DOHH2 (cell line): ENCODE data around the gene XRCC4.

Experiments used
- H3F3A ChIP-seq: fragments of 200-600 bp; sonication (generic), shearing (Covaris generic); 2 replicates; pipeline ENCODE4 v1.6.0; 2016; ENCODE audit warnings: antibody characterized with exemption, mild to moderate bottlenecking; ENCODE audit not compliant: control insufficient read depth, insufficient read depth
- H3K27ac ChIP-seq: fragments of 200-600 bp; sonication (generic); 2 replicates; pipeline ENCODE4 v1.5.1; 2014; ENCODE audit warnings: low read depth, mild to moderate bottlenecking, low read length, moderate library complexity
- H3K27me3 ChIP-seq: fragments of 200-600 bp; sonication (generic); 2 replicates; pipeline ENCODE4 v1.6.1; 2014; ENCODE audit warnings: mild to moderate bottlenecking, low read length, mixed read lengths; ENCODE audit not compliant: control insufficient read depth
- H3K36me3 ChIP-seq: fragments of 200-600 bp; sonication (generic); 2 replicates; pipeline ENCODE4 v1.6.1; 2014; ENCODE audit warnings: mild to moderate bottlenecking, low read length, moderate library complexity, mixed read lengths; ENCODE audit not compliant: control insufficient read depth
- H3K4me1 ChIP-seq: fragments of 200-600 bp; sonication (generic); 2 replicates; pipeline ENCODE4 v1.6.1; 2014; ENCODE audit warnings: mild to moderate bottlenecking, low read length, mixed read lengths; ENCODE audit not compliant: control insufficient read depth
- H3K4me2 ChIP-seq: fragments of 200-600 bp; sonication (generic); 2 replicates; pipeline ENCODE4 v1.6.0; 2014; ENCODE audit warnings: mild to moderate bottlenecking, low read length, moderate library complexity
- H3K4me3 ChIP-seq: fragments of 200-600 bp; sonication (generic); 2 replicates; pipeline ENCODE4 v1.5.1; 2014; ENCODE audit warnings: mild to moderate bottlenecking, low read length, mixed read lengths
- H3K79me2 ChIP-seq: fragments of 200-600 bp; sonication (generic); 2 replicates; pipeline ENCODE4 v1.6.1; 2014; ENCODE audit warnings: mild to moderate bottlenecking, low read length, mixed read lengths; ENCODE audit not compliant: control insufficient read depth
- H3K9me2 ChIP-seq: fragments of 200-600 bp; sonication (generic); replicated peaks from 2 replicates; pipeline ENCODE4 v1.6.1; 2014; ENCODE audit warnings: mild to moderate bottlenecking, low read length, mixed read lengths; ENCODE audit not compliant: control insufficient read depth
- H3K9me3 ChIP-seq: fragments of 200-600 bp; sonication (generic); 2 replicates; pipeline ENCODE4 v1.6.1; 2014; ENCODE audit warnings: antibody characterized with exemption, low read length, mixed read lengths; ENCODE audit not compliant: control insufficient read depth, insufficient read depth
- H4K20me1 ChIP-seq: fragments of 200-600 bp; sonication (generic); 2 replicates; pipeline ENCODE4 v1.6.0; 2014; ENCODE audit warnings: low read depth, mild to moderate bottlenecking, antibody characterized with exemption, low read length, moderate library complexity; ENCODE audit not compliant: control insufficient read depth, insufficient read depth
- EZH2phosphoT487 ChIP-seq: fragments of 200-600 bp; sonication (generic); IDR thresholded peaks from 2 replicates; pipeline ENCODE4 v1.6.1; 2017; ENCODE audit warnings: borderline replicate concordance, mild to moderate bottlenecking, antibody characterized with exemption, low read length, moderate library complexity, mixed read lengths
- TF ChIP-seq, protein P1 (sequence below): fragments of 200-600 bp; sonication (generic); IDR thresholded peaks from one replicate; pipeline ENCODE4 v1.5.1; 2014; ENCODE audit warnings: antibody characterized with exemption, mild to moderate bottlenecking, low read depth, low read length; ENCODE audit not compliant: poor library complexity, severe bottlenecking

Gene XRCC4

GRCh38 chr5:83048277-83048676 lies 29.1 kb upstream of the XRCC4 start:
- H3K27me3 ChIP-seq = no peaks in the 10 kb centered on the region
- TF ChIP-seq EZH2phosphoT487 = no peak
- TF ChIP-seq, protein P1, sequence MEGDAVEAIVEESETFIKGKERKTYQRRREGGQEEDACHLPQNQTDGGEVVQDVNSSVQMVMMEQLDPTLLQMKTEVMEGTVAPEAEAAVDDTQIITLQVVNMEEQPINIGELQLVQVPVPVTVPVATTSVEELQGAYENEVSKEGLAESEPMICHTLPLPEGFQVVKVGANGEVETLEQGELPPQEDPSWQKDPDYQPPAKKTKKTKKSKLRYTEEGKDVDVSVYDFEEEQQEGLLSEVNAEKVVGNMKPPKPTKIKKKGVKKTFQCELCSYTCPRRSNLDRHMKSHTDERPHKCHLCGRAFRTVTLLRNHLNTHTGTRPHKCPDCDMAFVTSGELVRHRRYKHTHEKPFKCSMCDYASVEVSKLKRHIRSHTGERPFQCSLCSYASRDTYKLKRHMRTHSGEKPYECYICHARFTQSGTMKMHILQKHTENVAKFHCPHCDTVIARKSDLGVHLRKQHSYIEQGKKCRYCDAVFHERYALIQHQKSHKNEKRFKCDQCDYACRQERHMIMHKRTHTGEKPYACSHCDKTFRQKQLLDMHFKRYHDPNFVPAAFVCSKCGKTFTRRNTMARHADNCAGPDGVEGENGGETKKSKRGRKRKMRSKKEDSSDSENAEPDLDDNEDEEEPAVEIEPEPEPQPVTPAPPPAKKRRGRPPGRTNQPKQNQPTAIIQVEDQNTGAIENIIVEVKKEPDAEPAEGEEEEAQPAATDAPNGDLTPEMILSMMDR = no peak
- H3K4me3 ChIP-seq = no peak overlapping the region
- H3K9me2 ChIP-seq = no peaks in the 10 kb centered on the region
- no peaks in the 10 kb centered on the region for H4K20me1 ChIP-seq
- no peaks in the 10 kb centered on the region for H3F3A ChIP-seq
- H3K36me3 ChIP-seq = no peaks in the 10 kb centered on the region
- no peaks in the 10 kb centered on the region for H3K79me2 ChIP-seq
- H3K27ac ChIP-seq = no peak overlapping the region
- H3K9me3 ChIP-seq = no peaks in the 10 kb centered on the region
- no peak overlapping the region for H3K4me2 ChIP-seq
- H3K4me1 ChIP-seq = no peaks in the 10 kb centered on the region

DNA sequence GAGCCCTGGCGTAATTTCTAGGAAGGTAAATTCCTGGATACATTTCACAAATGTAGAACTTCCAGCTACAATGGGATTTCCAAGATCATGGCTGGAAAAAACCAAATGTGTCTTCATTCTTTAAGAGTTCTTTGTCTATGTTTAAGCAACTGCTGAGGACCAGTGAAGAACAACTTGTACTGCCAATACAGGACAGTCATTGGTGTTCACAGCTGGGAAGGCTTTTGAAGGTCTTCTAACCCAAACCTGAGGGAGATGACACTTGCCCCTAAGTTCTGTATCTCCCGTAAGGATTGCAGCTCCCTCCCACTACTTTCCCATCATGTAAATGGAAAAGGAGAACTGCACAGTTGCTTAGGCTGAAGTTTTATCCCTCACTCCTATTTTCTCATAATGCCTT lies 28.5 kb upstream of the XRCC4 start:
- no peaks in the 10 kb centered on the region for H3K79me2 ChIP-seq
- H3K27me3 ChIP-seq = no peaks in the 10 kb centered on the region
- H3K4me2 ChIP-seq = no peak overlapping the region
- no peak overlapping the region for H3K27ac ChIP-seq
- no peak overlapping the region for H3K4me3 ChIP-seq
- H3K9me3 ChIP-seq = no peaks in the 10 kb centered on the region
- peaks cover 1% of the 10 kb centered on the region for H3K36me3 ChIP-seq
- H3K9me2 ChIP-seq = no peaks in the 10 kb centered on the region
- no peaks in the 10 kb centered on the region for H3F3A ChIP-seq
- no peak for TF ChIP-seq EZH2phosphoT487
- TF ChIP-seq, protein P1 = no peak
- H4K20me1 ChIP-seq = no peaks in the 10 kb centered on the region
- H3K4me1 ChIP-seq = no peaks in the 10 kb centered on the region

GRCh38 chr5:83049370-83049885 lies 27.9 kb upstream of the XRCC4 start:
- H3K9me3 ChIP-seq = no peaks in the 10 kb centered on the region
- no peaks in the 10 kb centered on the region for H3K4me1 ChIP-seq
- H3K27ac ChIP-seq = no peak overlapping the region
- no peaks in the 10 kb centered on the region for H3K79me2 ChIP-seq
- H3K4me3 ChIP-seq = no peak overlapping the region
- no peaks in the 10 kb centered on the region for H3K27me3 ChIP-seq
- H3K4me2 ChIP-seq = no peak overlapping the region
- H4K20me1 ChIP-seq = no peaks in the 10 kb centered on the region
- TF ChIP-seq, protein P1 = no peak
- no peak for TF ChIP-seq EZH2phosphoT487
- peaks cover 7% of the 10 kb centered on the region for H3K36me3 ChIP-seq
- H3F3A ChIP-seq = no peaks in the 10 kb centered on the region
- H3K9me2 ChIP-seq = no peaks in the 10 kb centered on the region
